Caco-2 (cell line): ENCODE measurements around the gene ASTN2. TPM values are rescaled to one million over a fixed set of nuclear protein-coding genes. Genes with fewer than 3 reads are reported as not detected.

ENCODE experiments used
- BruUV-seq: library from RNA; stranded (reverse); fragments of 400-500 nt; replicated peaks from 2 replicates; lab custom pipeline; 2021; lab: Mats Ljungman, UMichigan
- CTCF ChIA-PET: fragments of 300-600 bp; sonication (Branson Sonifier 250); formaldehyde crosslinking; loops from one replicate; lab custom pipeline; 2022; ENCODE audit warnings: antibody characterized with exemption; lab: Charles Lee
- POLR2A ChIA-PET: fragments of 300-600 bp; sonication (Branson Sonifier 250); formaldehyde crosslinking; loops from one replicate; lab custom pipeline; 2022; ENCODE audit warnings: antibody characterized with exemption; lab: Charles Lee
- DNase-seq, 2 experiments: peaks; one replicate each; pipeline versions ENCODE4 v3.0.0 to v3.0.0-alpha.2; 2020 to 2022
- H3K27me3 ChIP-seq: replicated peaks from 2 replicates; pipeline ENCODE4 v1.6.0; 2011; ENCODE audit warnings: low read length; ENCODE audit not compliant: control insufficient read depth, insufficient read depth
- H3K36me3 ChIP-seq: 2 replicates; pipeline ENCODE4 v1.5.1; 2011; ENCODE audit warnings: low read length; ENCODE audit not compliant: control insufficient read depth, insufficient read depth
- H3K4me1 ChIP-seq: fragments of 250-450 bp; sonication (Bioruptor Pico); 2 replicates; pipeline ENCODE4 v1.5.1; 2020; ENCODE audit warnings: mild to moderate bottlenecking
- H3K4me3 ChIP-seq: 2 replicates; pipeline ENCODE4 v1.5.1; 2011; ENCODE audit warnings: low read depth, mild to moderate bottlenecking, control low read depth, low read length
- H3K9me3 ChIP-seq: fragments of 250-450 bp; sonication (Bioruptor Pico); 2 replicates; pipeline ENCODE4 v1.5.1; 2020; ENCODE audit warnings: mild to moderate bottlenecking, moderate library complexity
- H3K27ac Mint-ChIP-seq: one replicate; pipeline ENCODE4 v1.8.0; 2022; ENCODE audit warnings: mixed read lengths; ENCODE audit not compliant: unreplicated experiment
- H3K27me3 Mint-ChIP-seq: one replicate; pipeline ENCODE4 v1.8.0; 2022; ENCODE audit warnings: mixed read lengths; ENCODE audit not compliant: insufficient read depth, unreplicated experiment
- H3K36me3 Mint-ChIP-seq: one replicate; pipeline ENCODE4 v1.8.0; 2022; ENCODE audit warnings: mild to moderate bottlenecking, mixed read lengths; ENCODE audit not compliant: insufficient read depth, unreplicated experiment
- H3K4me1 Mint-ChIP-seq: one replicate; pipeline ENCODE4 v1.8.0; 2022; ENCODE audit warnings: low read depth, mixed read lengths; ENCODE audit not compliant: unreplicated experiment
- H3K4me3 Mint-ChIP-seq: one replicate; pipeline ENCODE4 v1.8.0; 2022; ENCODE audit warnings: mild to moderate bottlenecking, moderate library complexity, mixed read lengths; ENCODE audit not compliant: unreplicated experiment
- H3K9me3 Mint-ChIP-seq: one replicate; pipeline ENCODE4 v1.8.0; 2022; ENCODE audit warnings: mixed read lengths; ENCODE audit not compliant: unreplicated experiment
- CTCF ChIP-seq, 2 experiments: fragments of 200-600 bp in 1 of 2; IDR thresholded peaks; 1 replicate in 1 of 2; 2 replicates in 1 of 2; pipeline versions ENCODE4 v1.5.1 to v1.8.0; 2011 to 2022; ENCODE audit warnings: antibody characterized with exemption in 1 of 2, control low read depth in 1 of 2, inconsistent platforms in 1 of 2, low read depth in 1 of 2, low read length in 1 of 2, mild to moderate bottlenecking in 1 of 2, moderate library complexity in 1 of 2; ENCODE audit not compliant: insufficient read depth in 1 of 2, severe bottlenecking in 1 of 2, unreplicated experiment in 1 of 2
- intact Hi-C: fragments of 100-400 bp; cut with micrococcal nuclease; formaldehyde crosslinking; loops from one replicate; pipeline ENCODE4 v1.10.0; 2022; ENCODE audit not compliant: unreplicated experiment
- total RNA-seq: library from RNA; stranded (reverse); gene quantifications from 2 replicates; pipeline ENCODE4 v1.2.3, GENCODE V29; 2022

The ASTN2 gene
- total RNA-seq, 1 experiment from 2014 or later = 12.7 TPM

GRCh38 chr9:116476935-116477381 lies 937.9 kb downstream of the ASTN2 start:
- intact Hi-C loops = no loop called here
- Histone ChIP-seq H3K4me1 (no peaks in the 10 kb centered on the region), H3K4me3 (no peak overlapping the region), H3K36me3 (no peaks in the 10 kb centered on the region), H3K27me3 (no peaks in the 10 kb centered on the region), H3K9me3 (no peaks in the 10 kb centered on the region)
- H3K36me3 Mint-ChIP-seq = no peaks in the 10 kb centered on the region
- no peak overlapping the region for H3K27ac Mint-ChIP-seq
- no peaks in the 10 kb centered on the region for H3K9me3 Mint-ChIP-seq
- ChIA-PET CTCF (no interaction called here), POLR2A (no interaction called here)
- no peaks in the 10 kb centered on the region for H3K27me3 Mint-ChIP-seq
- peaks cover 5% of the 10 kb centered on the region for H3K4me1 Mint-ChIP-seq
- no peak overlapping the region for H3K4me3 Mint-ChIP-seq
- BruUV-seq = no TSS peak
- no peak for DNase-seq
- no peak for TF ChIP-seq CTCF (IDR thresholded peaks at IDR 0.05; ENCODE audit: insufficient read depth in 1 of 2, low read depth in 1 of 2, low read length in 1 of 2, severe bottlenecking in 1 of 2, unreplicated experiment in 1 of 2)

GRCh38 chr9:116476002-116476401 lies 938.9 kb downstream of the ASTN2 start:
- Histone ChIP-seq H3K4me1 (no peaks in the 10 kb centered on the region), H3K4me3 (no peak overlapping the region), H3K27me3 (no peaks in the 10 kb centered on the region), H3K9me3 (no peaks in the 10 kb centered on the region), H3K36me3 (no peaks in the 10 kb centered on the region)
- no peak overlapping the region for H3K4me3 Mint-ChIP-seq
- H3K27ac Mint-ChIP-seq = no peak overlapping the region
- DNase-seq = no peak
- intact Hi-C loops = no loop called here
- no peak for TF ChIP-seq CTCF (IDR thresholded peaks at IDR 0.05; ENCODE audit: insufficient read depth in 1 of 2, low read depth in 1 of 2, low read length in 1 of 2, severe bottlenecking in 1 of 2, unreplicated experiment in 1 of 2)
- no peaks in the 10 kb centered on the region for H3K27me3 Mint-ChIP-seq
- CTCF ChIA-PET = no interaction called here
- no peaks in the 10 kb centered on the region for H3K9me3 Mint-ChIP-seq
- BruUV-seq = no TSS peak
- no peaks in the 10 kb centered on the region for H3K36me3 Mint-ChIP-seq
- POLR2A ChIA-PET = no interaction called here
- peaks cover 5% of the 10 kb centered on the region for H3K4me1 Mint-ChIP-seq

DNA sequence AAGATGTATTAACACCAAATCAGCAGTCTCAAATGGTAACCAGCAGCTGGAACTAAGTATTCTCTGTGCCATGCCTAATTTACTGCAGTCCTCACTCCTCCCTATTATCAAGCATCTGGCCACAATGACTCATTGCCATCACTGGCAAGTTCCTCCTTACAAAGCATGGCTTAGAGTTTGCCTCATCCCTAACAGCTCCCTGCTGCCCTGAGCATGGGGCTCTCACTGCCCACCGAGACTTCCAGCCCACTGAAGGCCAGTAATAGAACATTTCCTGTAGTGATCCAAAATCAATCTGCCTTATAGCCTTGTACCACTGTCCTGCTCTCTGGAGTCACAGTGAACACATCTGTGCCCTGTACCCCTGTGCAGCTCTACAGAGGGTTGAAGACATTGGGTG lies 939.7 kb downstream of the ASTN2 start:
- Histone ChIP-seq H3K36me3 (no peaks in the 10 kb centered on the region), H3K27me3 (no peaks in the 10 kb centered on the region), H3K4me1 (no peaks in the 10 kb centered on the region), H3K4me3 (no peak overlapping the region), H3K9me3 (no peaks in the 10 kb centered on the region)
- Mint-ChIP-seq H3K4me3 (no peak overlapping the region), H3K27me3 (no peaks in the 10 kb centered on the region), H3K4me1 (peaks cover 5% of the 10 kb centered on the region), H3K36me3 (no peaks in the 10 kb centered on the region), H3K9me3 (no peaks in the 10 kb centered on the region), H3K27ac (no peak overlapping the region)
- no peak for TF ChIP-seq CTCF (IDR thresholded peaks at IDR 0.05; ENCODE audit: insufficient read depth in 1 of 2, low read depth in 1 of 2, low read length in 1 of 2, severe bottlenecking in 1 of 2, unreplicated experiment in 1 of 2)
- ChIA-PET CTCF (no interaction called here), POLR2A (no interaction called here)
- DNase-seq = no peak
- intact Hi-C loops = no loop called here
- no TSS peak for BruUV-seq
